Measurements from ENCODE around the gene CSKMT.

Gene CSKMT

GRCh38 chr11:62706850-62707247 is 41.7 kb downstream of the CSKMT start:
- no peak for TF ChIP-seq CTCF (IDR thresholded peaks at IDR 0.05; ENCODE audit: low read depth, low read length)
- H3K4me3 ChIP-seq (ENCODE audit: low read depth, low read length) = no peak overlapping the region
- DNase-seq (ENCODE audit: low read depth, low spot score) = no peak
- in situ Hi-C loops (cut with HindIII; ENCODE audit: low sequenced_read_pairs) = no loop called here

- H3K4me3 ChIP-seq (ENCODE audit: low read depth, low read length) = peak within 1 kb of the TSS; percentile 36
- no peak for DNase-seq (ENCODE audit: low read depth, low spot score)
- TF ChIP-seq CTCF (IDR thresholded peaks at IDR 0.05; ENCODE audit: low read depth, low read length) = no peak
- in situ Hi-C loops (cut with HindIII; ENCODE audit: low sequenced_read_pairs) = no loop called here
These were observed 42.3 kb downstream of the CSKMT start, which contains the start of the genes BSCL2 and GNG3 for GRCh38 chr11:62707277-62707861. BSCL2 (minus strand) TSS chr11:62707424; CDS start chr11:62707195, 229 bp downstream. GNG3 (plus strand) TSS chr11:62707676; CDS start chr11:62708296, 620 bp downstream.

GRCh38 chr11:62708392-62708791 is 43.3 kb downstream of the CSKMT start:
- DNase-seq (ENCODE audit: low read depth, low spot score) = no peak
- in situ Hi-C loops (cut with HindIII; ENCODE audit: low sequenced_read_pairs) = no loop called here
- H3K4me3 ChIP-seq (ENCODE audit: low read depth, low read length) = no peak overlapping the region
- no peak for TF ChIP-seq CTCF (IDR thresholded peaks at IDR 0.05; ENCODE audit: low read depth, low read length)

- peak overlapping the region; percentile 54 for H3K4me3 ChIP-seq (ENCODE audit: low read depth, low read length)
- no peak for TF ChIP-seq CTCF (IDR thresholded peaks at IDR 0.05; ENCODE audit: low read depth, low read length)
- in situ Hi-C loops (cut with HindIII; ENCODE audit: low sequenced_read_pairs) = no loop called here
- no peak for DNase-seq (ENCODE audit: low read depth, low spot score)
These were observed 43.7 kb downstream of the CSKMT start for GRCh38 chr11:62708793-62709192.

GRCh38 chr11:62709247-62710000 is 44.3 kb downstream of the CSKMT start:
- TF ChIP-seq CTCF (IDR thresholded peaks at IDR 0.05; ENCODE audit: low read depth, low read length) = no peak
- in situ Hi-C loops (cut with HindIII; ENCODE audit: low sequenced_read_pairs) = no loop called here
- peak; percentile 98 for DNase-seq (ENCODE audit: low read depth, low spot score)
- peak overlapping the region; percentile 54 for H3K4me3 ChIP-seq (ENCODE audit: low read depth, low read length)

GRCh38 chr11:62710001-62710345 is 44.9 kb downstream of the CSKMT start:
- peak overlapping the region; percentile 54 for H3K4me3 ChIP-seq (ENCODE audit: low read depth, low read length)
- in situ Hi-C loops (cut with HindIII; ENCODE audit: low sequenced_read_pairs) = no loop called here
- DNase-seq (ENCODE audit: low read depth, low spot score) = no peak
- no peak for TF ChIP-seq CTCF (IDR thresholded peaks at IDR 0.05; ENCODE audit: low read depth, low read length)

Data from astrocyte of the spinal cord (primary cell).